ENCODE data around the gene SETD1B. TPM values are rescaled to one million over a fixed set of nuclear protein-coding genes. Genes with fewer than 3 reads are reported as not detected.

SETD1B gene
- total and polyA plus RNA-seq, 2 donors (not counting 3 experiments of a cell fraction or from before 2014, with no cell fraction given), result 2.6 to 27.0 TPM

GRCh38 chr12:121858318-121858661, 54.5 kb downstream of the SETD1B start:
- CTCF ChIA-PET, result no interaction called here
- no peaks in the 10 kb centered on the region for H4K20me1 ChIP-seq (replicated peaks; ENCODE audit: control insufficient read depth, extremely low read depth, insufficient read depth, low read length)
- H2AFZ ChIP-seq (ENCODE audit: low read depth, low read length), result no peak overlapping the region
- no peak for DNase-seq (ENCODE audit: low read depth, low spot score)
- TF ChIP-seq POLR2AphosphoS5 (IDR thresholded peaks at IDR 0.05; ENCODE audit: insufficient read depth, low read depth, low read length) (no peak), MAX (IDR thresholded peaks at IDR 0.05; ENCODE audit: insufficient read depth, insufficient read length) (no peak), GATA2 (IDR thresholded peaks at IDR 0.05; ENCODE audit: insufficient read depth, insufficient read length, low read depth, low read length) (no peak), POLR2A (IDR thresholded peaks at IDR 0.05; ENCODE audit: low read depth, low read length) (no peak), JUN (IDR thresholded peaks at IDR 0.05; ENCODE audit: borderline replicate concordance, insufficient read depth, insufficient read length, low read depth) (no peak), FOS (IDR thresholded peaks at IDR 0.05; ENCODE audit: borderline replicate concordance, insufficient read depth, low read length) (no peak), CTCF (IDR thresholded peaks at IDR 0.05; ENCODE audit: extremely low read depth in 1 of 2, insufficient read depth in 1 of 2, low read depth in 1 of 2, low read length in 2 of 2) (no peak), MYC (IDR thresholded peaks at IDR 0.05; ENCODE audit: low read depth, low read length) (no peak), EZH2 (IDR thresholded peaks at IDR 0.05; ENCODE audit: borderline replicate concordance, low read depth, low read length, severe bottlenecking) (no peak)
- POLR2A ChIA-PET, result no interaction called here
- intact Hi-C loops (cut with micrococcal nuclease) (no loop called here), dilution Hi-C loops (cut with MboI; ENCODE audit: extremely low pct_ligation_motif_present, low sequenced_read_pairs) (no loop called here)
- no peak overlapping the region for H3K9ac ChIP-seq (replicated peaks; ENCODE audit: extremely low read depth, insufficient read depth, low read length)
- no peaks in the 10 kb centered on the region for H3K9me1 ChIP-seq (replicated peaks; ENCODE audit: control insufficient read depth, extremely low read depth, insufficient read depth, low read length)
- no peaks in the 10 kb centered on the region for H3K79me2 ChIP-seq (ENCODE audit: control insufficient read depth, insufficient read depth, low read length)
- BruUV-seq (replicated peaks), result no TSS peak
- no peak for FAIRE-seq
- no peaks in the 10 kb centered on the region for H3K36me3 ChIP-seq (ENCODE audit: control insufficient read depth in 2 of 2, extremely low read depth in 1 of 2, insufficient read depth in 2 of 2, low read length in 2 of 2)
- no peak overlapping the region for H3K27ac ChIP-seq (ENCODE audit: insufficient read depth, low read depth, low read length)
- no peak overlapping the region for H3K4me2 ChIP-seq (ENCODE audit: insufficient read depth, low read length)
- H3K9me3 ChIP-seq (replicated peaks; ENCODE audit: control insufficient read depth, insufficient read depth, low read length), result no peaks in the 10 kb centered on the region
- H3K4me3 ChIP-seq (replicated peaks in 1 of 3; ENCODE audit: insufficient read depth in 1 of 3, low read depth in 1 of 3, low read length in 3 of 3), result no peak overlapping the region
- no peaks in the 10 kb centered on the region for H3K27me3 ChIP-seq (ENCODE audit: control insufficient read depth in 2 of 2, insufficient read depth in 2 of 2, low read length in 2 of 2)
- no peaks in the 10 kb centered on the region for H3K4me1 ChIP-seq (ENCODE audit: control insufficient read depth, extremely low read depth, insufficient read depth, low read length)

Measured in endothelial cell of umbilical vein (primary cell).